Umbilical cord (tissue), 2 donors: ENCODE data around the gene VWA5B1. TPM values are rescaled to one million over a fixed set of nuclear protein-coding genes. Genes with fewer than 3 reads are reported as not detected.

Source experiments
- DNase-seq: peaks from one replicate; pipeline ENCODE4 v3.0.0-alpha.2; 2015; ENCODE audit warnings: low spot score
- total RNA-seq: library from RNA; depleted of rRNA; stranded (reverse); fragments of >200 nt; gene quantifications from one replicate; pipeline ENCODE4 v1.2.3, GENCODE V29; 2014; ENCODE audit warnings: low replicate concordance; ENCODE audit not compliant: insufficient read depth

Gene VWA5B1
- total RNA-seq, 1 donor from 2014 or later = 0.24 TPM

GRCh38 chr1:20389571-20389970 lies 98.9 kb downstream of the VWA5B1 start:
- no peak for DNase-seq

DNA sequence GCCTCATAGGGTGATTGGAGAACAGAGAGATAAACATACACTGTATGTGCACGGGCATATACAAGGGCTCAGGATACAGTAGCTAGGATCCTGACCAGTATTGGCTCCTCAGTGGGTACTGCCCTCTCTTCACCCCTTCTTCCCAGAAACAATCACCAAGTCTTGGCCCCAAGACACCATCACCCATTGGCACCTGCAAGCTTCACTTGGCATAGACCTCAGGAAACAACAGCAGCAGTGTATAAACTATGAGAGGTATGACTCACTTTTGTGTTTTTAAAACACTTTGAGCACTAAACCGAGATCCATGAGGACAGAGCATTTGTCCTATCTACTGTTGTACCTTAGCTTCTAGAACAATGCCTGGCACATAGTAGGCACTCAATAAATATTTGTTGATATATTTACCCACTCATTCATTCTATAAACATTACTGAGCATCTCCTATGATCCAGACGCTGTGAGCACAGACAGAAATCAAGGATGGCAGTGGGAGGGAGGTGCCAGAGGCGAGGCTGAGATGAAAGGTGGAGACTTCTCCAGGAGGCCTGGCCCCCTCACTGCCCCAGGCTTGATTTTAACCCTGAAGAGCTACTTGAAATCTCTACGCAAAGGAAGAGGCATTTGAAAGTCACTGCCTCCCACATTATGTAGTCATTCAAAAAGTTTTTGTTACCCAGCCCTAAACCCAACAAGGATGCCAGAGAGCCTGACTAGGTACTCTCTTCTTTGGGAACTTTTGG lies 100.1 kb downstream of the VWA5B1 start:
- no peak for DNase-seq

- DNase-seq = no peak
Observed at GRCh38 chr1:20395255-20395654, 104.6 kb downstream of the VWA5B1 start.

DNA sequence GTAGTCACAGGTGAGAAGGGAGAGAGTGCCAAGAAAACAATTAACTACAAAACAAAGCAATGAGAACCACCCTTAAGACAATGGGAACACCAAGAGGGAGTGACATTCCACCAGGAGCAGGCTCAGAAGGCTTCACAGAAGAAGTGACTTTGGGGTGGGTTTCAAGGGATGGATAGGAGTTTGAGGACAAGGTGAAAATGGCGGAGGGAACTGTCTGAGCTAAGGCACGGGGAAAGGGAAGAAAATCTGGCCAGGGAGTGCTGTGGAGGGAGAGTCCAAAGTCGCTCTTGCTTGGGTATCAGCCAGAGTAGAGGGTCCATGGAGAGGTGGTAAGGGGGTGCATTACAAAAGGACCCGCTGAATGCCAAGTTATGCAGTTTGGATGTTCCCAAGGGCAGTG lies 108.1 kb downstream of the VWA5B1 start:
- DNase-seq = no peak

DNA sequence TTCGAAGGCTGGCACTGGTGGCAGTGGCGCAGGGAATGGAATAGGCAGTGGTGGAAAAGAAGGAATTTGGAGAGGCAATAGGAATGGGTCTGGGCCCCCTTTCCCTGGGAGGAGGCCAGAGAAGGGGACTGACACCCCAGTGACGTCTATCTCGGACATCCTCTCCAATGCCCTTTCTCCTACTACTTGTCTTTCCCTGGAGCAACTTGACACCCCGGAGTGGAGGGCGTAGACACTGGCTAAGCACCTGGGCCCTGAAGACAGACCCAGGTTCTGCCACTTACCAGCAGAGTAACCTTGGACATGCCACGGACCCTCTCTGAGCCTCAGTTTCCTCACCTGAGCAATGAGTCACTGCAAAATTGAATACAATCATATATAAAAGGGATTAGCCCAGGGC lies 108.5 kb downstream of the VWA5B1 start:
- DNase-seq = no peak

DNA sequence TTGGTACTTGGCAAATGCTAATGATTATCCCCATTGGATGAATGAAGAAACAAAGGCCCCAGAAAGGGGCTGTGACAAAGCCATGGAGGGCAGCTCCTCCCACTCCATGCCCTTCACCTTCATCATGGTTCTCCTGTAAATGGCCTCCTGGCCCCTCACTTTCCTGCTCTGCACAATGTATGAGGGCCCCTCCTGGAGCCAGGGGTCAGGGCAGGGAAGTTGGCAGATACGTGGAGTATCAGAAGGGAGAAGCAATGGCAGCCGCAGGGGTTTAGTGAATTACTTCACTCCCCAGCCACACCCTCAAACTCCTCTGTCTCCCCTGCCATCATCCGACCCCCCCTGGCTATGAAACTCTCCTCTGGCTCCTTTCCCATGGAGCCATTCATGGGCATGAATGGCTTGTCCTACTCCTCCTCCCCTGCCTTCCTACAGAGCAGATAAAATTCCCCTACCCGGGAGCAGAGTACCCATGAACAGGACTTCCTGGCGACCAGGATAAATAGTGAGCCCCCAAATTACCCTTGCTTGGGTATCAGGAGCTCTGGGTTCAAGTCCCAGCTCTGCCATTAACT lies 109.0 kb downstream of the VWA5B1 start:
- no peak for DNase-seq

DNA sequence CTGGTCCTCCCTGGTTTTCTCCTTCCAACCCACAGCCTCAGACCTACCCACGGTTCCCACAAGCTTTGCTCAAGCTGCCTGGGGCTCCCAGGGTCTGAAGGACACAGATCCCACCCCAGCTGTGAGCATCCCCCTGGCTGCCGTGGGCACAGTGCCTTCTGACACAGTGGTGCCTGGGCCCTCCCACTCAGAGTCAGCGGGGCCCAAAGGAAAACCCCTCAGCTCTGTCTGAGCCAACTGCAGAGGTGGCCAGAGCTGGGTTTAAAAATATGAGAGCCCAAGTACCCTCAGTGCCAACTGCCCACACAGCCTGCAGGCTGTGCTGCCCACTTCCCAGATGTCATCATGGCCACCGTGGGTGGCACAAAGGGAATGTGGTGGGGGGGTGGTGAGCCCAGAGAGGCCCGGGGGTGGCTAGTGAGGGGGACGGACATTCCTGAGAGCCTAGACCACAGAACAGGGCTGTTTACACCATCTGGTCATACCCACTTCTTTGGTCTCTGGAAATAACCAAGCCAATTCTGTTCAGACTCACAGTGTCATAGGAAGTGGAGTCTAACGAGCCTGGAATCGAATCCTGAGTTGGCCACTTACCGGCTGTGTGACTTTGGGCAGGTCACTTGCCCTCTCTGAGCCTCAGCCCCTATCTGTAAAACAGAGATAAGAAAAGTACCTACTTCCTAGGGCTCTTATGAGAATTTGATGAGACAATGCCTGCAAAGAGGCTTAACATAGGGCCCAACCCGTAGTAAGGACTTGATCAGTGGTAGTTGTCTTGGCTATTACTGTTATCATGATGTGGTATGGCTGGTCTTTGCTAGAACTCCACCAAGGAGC lies 109.9 kb downstream of the VWA5B1 start:
- no peak for DNase-seq

DNA sequence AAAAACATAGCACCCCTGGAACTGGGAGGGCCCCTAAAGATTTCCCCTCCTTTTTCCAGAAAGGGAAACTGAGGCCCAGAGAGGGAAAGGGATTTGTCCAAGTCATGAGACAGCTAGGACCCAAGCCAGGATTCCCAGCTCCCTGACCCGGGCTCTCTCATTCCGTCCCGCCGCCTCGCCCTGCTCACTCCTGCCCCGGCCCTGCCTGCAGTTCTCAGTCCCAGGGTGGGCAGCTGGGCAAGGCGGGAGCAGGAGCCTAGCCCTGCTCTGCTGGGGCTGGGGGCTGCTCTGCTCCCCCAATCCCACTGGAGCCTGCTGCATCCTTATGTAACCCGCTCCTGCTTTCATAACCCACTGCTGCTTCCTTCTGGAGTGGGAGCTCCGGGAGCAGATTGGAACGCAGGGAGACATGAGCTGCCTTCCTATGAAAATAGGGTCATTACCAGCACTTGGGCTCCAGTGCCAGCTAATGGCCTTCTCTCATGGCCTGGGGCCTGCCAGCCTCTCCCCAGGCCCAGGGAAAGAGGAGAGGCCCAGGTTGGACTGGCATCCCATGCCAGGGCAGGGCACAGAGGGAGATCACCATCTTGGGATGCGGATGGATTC lies 110.8 kb downstream of the VWA5B1 start:
- no peak for DNase-seq

DNA sequence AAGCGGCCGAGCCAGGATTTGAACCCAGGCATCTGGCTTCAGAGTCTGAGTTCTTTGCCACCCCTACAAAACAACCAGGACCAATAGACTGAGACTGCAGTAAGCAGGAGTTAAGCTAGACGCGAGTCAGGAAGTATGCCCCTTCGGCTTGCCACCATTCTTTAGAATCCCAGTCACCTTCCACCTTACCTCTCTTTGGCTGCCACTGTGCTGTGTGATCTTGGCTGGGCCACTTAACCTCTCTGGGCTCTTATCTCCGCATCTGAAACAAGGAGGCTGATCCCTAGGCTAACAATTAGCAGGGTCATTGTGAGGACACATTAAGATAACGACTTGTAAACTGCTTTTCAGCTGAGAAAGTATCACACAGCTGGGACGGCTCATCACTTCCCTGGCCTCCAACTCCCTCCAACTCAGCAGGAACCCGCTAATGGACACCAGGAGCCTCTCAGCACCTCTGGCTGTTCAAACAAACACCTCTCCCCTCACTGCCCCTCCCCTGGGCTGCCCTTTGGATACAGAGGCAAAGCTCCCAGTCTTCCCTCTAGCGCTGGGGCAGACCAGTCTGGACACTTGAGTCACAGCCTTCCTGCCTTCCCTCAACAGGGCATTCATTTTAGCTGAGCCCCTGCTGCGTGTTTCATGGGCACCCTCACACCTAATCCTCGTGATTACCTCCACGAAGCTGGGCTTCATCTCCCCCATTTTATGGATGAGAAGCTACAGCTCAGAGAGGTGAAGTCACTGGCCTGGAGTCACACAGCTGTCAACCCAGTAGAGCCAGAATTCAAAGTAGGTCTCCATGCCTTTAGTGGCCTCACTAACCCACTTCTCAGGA lies 112.1 kb downstream of the VWA5B1 start:
- DNase-seq = no peak

- DNase-seq = no peak
Observed at GRCh38 chr1:20403423-20404145, 112.9 kb downstream of the VWA5B1 start.

DNA sequence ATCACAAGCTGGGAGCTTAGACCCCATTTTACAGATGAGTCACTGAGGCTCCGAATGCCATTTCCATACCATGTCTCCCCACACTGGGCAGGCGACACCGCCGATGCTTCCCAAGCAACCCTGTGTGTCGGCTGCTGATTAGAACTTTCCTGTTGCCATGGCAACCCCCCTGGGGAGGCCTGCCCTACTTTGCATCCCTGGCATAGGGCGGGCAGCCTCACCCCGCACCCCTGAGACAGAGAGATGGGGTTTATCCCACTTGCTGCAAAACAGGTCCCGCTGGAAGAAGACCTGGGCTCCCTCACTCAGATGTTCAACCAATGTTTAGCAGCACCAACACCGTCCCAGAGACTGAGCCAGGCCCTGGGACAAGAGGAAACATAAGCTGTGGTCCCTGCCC lies 113.8 kb downstream of the VWA5B1 start:
- no peak for DNase-seq

Other genes with a start within 250 kb of the VWA5B1 start
- 4.8 TPM for gene PLA2G5, start 220.7 kb upstream of the VWA5B1 start, total RNA-seq
- gene PLA2G2D, start 171.3 kb upstream of the VWA5B1 start, total RNA-seq = not detected
- 1.2 TPM for gene PLA2G2F, start 151.6 kb upstream of the VWA5B1 start, total RNA-seq
- gene UBXN10, start 104.8 kb upstream of the VWA5B1 start, total RNA-seq = 0.48 TPM
- gene PLA2G2C, start 104.4 kb upstream of the VWA5B1 start, total RNA-seq = 0.48 TPM
- 4.6 TPM for gene CAMK2N1, start 195.3 kb downstream of the VWA5B1 start, total RNA-seq
- 13.5 TPM for gene MUL1, start 217.3 kb downstream of the VWA5B1 start, total RNA-seq